Gastroesophageal sphincter (tissue), 3 donors: Measurements from ENCODE around the gene CHCHD5.

Experiments
- CTCF ChIP-seq, 4 experiments: fragments of 200-600 bp in 2 of 4; fragments of 450-650 bp in 2 of 4; sonication (generic) in 1 of 4; IDR thresholded peaks; one replicate each; pipeline ENCODE4 v1.5.1; 2017 to 2019; ENCODE audit warnings: antibody characterized with exemption in 4 of 4, mild to moderate bottlenecking in 2 of 4, moderate library complexity in 2 of 4
- EP300 ChIP-seq: sonication (generic); formaldehyde crosslinking; IDR thresholded peaks from one replicate; pipeline ENCODE4 v1.6.1; 2017; ENCODE audit warnings: antibody characterized with exemption, mild to moderate bottlenecking
- POLR2A ChIP-seq, 2 donors: fragments of 450-650 bp; IDR thresholded peaks; one replicate each; pipeline ENCODE4 v1.6.1; 2017; ENCODE audit warnings: antibody characterized with exemption in 2 of 2, mild to moderate bottlenecking in 2 of 2, moderate library complexity in 1 of 2

GRCh38 chr2:112621790-112622527 lies 37.5 kb downstream of the CHCHD5 start:
- TF ChIP-seq CTCF (IDR thresholded peaks at IDR 0.05): no peak
- no peak for TF ChIP-seq POLR2A (IDR thresholded peaks at IDR 0.05)
- no peak for TF ChIP-seq EP300
